SKM-1 treated with dmso at 0.1 percent for 144 hours (cell line): ENCODE data around the gene CDHR3.

Experiments
- DNase-seq: peaks from one replicate; lab custom pipeline; 2025; ENCODE audit not compliant: unreplicated experiment; lab: John Stamatoyannopoulos, UW

The CDHR3 gene

DNA sequence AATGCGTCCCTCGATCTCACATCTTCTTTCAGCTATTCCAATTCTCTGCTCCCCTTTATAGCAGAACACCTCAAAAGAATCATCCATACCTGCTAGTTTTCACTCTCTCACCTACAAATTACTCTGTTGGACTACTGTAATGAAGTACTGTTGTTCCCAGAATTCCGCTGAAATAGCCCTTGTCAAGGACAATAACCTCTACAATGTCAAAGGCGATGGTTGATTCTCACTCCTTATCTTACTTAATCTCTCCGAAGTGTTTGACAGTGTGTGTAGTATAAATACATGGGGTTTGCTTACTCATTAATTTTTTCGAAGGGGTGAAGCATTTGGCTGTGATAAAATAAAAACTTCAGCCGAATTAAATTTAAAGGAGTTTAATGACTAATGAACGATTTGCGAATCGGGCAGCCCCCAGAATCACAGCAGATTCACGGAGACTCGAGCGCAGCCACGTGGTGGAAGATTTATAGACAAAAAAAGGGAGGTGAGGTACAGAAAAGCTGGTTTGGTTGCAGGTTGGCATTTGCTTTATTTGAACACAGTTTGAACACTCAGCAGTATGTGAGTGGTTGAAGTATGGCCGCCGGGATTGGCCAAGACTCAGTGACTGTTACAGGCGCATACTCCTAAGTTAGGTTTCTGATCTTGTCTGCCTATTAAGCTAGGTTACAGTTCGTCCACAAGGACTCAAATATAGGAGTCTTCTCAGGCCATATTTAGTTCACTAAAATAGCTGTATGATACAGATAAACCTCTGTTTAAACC, 119.2 kb downstream of the CDHR3 start:
- no peak for DNase-seq
